K562 treated with DMSO at 1 percent for 12 hours (cell line): ENCODE results near the gene TUBGCP5. TPM values are rescaled to one million over a fixed set of nuclear protein-coding genes. Genes with fewer than 3 reads are reported as not detected.

Source experiments
- total RNA-seq: library from RNA; unstranded; fragments of 300-600 nt; gene quantifications from 2 replicates; pipeline ENCODE4 v1.2.3, GENCODE V29; 2022; ENCODE audit not compliant: insufficient read depth

TUBGCP5 gene
- 4.5 and 17.7 TPM in 2 replicates for total RNA-seq

GRCh38 chr15:23039143-23039916, at the start of gene TUBGCP5:
Gene TUBGCP5, minus strand, starts transcription at chr15:23039569. Its CDS starts 26 bp downstream, at chr15:23039543.

GRCh38 chr15:22980189-22981050, 58.9 kb downstream of the TUBGCP5 start, which contains the start of gene CYFIP1:
Gene CYFIP1, minus strand, starts transcription at chr15:22980368. Its CDS starts 33,083 bp downstream, at chr15:22947285.

Other genes with a start within 250 kb of the TUBGCP5 start
- 33.5 and 92.6 TPM in 2 replicates for gene NIPA2, start 200.9 kb downstream of the TUBGCP5 start, total RNA-seq
- gene CYFIP1, start 59.2 kb downstream of the TUBGCP5 start, total RNA-seq = 23.2 and 39.4 TPM in 2 replicates
- gene GOLGA6L1, start 97.3 kb upstream of the TUBGCP5 start, total RNA-seq = not detected in 2 replicates